ENCODE results near the gene SH3BP5L.
"Not testable (repeated sequence)": the region's sequence is repeated elsewhere in the genome, so short reads cannot be mapped to it uniquely, and the experiment has no call there.

SH3BP5L gene

GRCh38 chr1:248810000-248810726 is 15.6 kb downstream of the SH3BP5L start:
- no peak for DNase-seq (ENCODE audit: low read depth)

- DNase-seq (ENCODE audit: low read depth) = no peak
Measured at GRCh38 chr1:248808876-248809275, 16.8 kb downstream of the SH3BP5L start.

GRCh38 chr1:248807067-248807737 is 18.5 kb downstream of the SH3BP5L start:
- no peak for DNase-seq (ENCODE audit: low read depth)

GRCh38 chr1:248805876-248806275 is 19.8 kb downstream of the SH3BP5L start:
- DNase-seq (ENCODE audit: low read depth) = no peak

DNA sequence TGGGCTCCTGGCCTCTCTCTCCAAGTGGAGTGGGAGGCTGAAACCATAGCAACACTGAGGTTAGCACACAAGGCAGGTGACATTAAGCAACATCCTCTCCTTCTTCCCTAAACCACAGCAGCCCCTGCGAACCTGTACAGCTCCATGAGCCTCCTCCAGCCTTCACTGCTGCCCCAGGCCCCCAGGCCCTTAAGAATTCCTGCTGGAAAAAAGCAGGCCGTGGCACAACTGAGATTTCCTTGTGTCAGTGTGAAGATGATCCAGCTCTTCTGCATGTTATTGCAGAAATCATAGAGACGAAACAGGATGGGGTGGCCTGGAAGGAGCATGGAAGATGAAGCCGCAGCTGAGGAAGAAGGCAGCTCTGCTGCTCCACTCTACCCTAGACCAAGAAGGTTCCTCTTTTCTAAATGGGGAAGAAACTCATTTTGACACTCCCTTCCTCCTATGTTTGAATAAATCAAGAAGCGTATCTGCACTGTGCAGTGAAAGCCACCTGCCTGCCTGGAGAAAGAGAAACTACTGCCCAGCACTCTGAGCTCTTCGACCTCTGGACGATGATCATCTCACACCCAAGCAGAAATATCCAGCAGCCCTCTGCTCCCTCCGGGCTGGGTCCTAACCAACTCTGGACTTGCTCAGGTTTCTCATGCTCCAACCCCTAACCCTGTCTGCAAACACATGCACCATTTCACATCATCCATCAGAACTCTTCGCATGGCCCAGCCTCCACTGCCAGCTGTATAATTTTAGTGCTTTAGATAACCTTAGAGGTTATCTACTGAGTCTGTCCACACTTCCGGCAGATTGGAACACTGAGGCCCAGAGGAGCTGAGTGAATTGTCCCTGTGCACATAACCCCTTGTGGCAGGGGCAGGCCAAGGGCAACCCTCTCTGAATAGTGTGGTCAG is 20.7 kb downstream of the SH3BP5L start:
- DNase-seq (ENCODE audit: low read depth) = no peak

DNA sequence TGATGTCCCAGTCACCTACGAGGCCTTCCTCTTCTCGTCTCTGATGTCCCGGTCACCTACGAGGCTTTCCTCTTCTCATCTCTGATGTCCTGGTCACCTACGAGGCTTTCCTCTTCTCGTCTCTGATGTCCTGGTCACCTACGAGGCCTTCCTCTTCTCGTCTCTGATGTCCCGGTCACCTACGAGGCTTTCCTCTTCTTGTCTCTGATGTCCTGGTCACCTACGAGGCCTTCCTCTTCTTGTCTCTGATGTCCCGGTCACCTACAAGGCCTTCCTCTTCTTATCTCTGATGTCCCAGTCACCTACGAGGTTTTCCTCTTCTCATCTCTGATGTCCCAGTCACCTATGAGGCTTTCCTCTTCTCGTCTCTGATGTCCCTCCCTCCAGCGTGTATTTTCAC is 22.2 kb downstream of the SH3BP5L start:
- DNase-seq (ENCODE audit: low read depth) = not testable (repeated sequence)

GRCh38 chr1:248802454-248802853 is 23.3 kb downstream of the SH3BP5L start:
- no peak for DNase-seq (ENCODE audit: low read depth)

GRCh38 chr1:248800459-248800858 is 25.3 kb downstream of the SH3BP5L start:
- DNase-seq (ENCODE audit: low read depth) = no peak

DNA sequence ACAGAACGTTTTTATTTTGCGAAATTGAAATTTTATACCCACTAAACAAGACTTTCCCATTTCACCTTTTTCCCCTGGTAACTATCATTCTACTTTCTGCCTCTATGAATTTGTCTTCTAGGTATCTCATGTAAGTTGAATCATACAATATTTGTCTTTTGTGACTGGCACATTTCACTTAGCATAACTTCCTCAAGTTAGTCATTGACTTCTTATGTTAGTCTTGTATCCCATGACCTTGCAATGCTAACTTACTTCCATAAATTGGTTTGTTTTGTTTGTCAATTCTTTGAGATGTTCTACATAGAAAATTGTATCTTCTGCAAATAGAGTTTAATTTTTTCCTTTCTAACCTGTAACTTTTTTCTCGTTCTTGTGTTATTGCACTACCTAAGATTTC is 26.9 kb downstream of the SH3BP5L start:
- DNase-seq (ENCODE audit: low read depth) = no peak

DNA sequence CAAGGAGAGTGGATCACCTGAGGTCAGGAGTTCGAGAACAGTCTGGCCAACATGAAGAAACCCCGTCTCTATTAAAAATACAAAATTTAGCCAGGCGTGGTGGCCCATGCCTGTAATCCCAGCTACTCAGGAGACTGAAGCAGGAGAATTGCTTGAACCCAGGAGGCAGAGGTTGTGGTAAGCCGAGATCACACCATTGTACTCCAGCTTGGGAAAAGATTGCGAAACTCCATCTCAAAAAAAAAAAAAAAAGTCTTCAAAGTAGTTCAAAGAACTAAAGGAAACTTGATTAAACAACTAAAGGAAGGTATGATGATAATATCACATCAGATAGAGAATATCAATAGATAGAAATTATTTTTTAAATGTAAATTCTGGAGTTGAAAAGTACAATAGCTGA is 31.1 kb downstream of the SH3BP5L start:
- DNase-seq (ENCODE audit: low read depth) = not testable (repeated sequence)

GRCh38 chr1:248793592-248793991 is 32.1 kb downstream of the SH3BP5L start:
- DNase-seq (ENCODE audit: low read depth) = no peak

GRCh38 chr1:248792342-248792741 is 33.4 kb downstream of the SH3BP5L start:
- no peak for DNase-seq (ENCODE audit: low read depth)

DNA sequence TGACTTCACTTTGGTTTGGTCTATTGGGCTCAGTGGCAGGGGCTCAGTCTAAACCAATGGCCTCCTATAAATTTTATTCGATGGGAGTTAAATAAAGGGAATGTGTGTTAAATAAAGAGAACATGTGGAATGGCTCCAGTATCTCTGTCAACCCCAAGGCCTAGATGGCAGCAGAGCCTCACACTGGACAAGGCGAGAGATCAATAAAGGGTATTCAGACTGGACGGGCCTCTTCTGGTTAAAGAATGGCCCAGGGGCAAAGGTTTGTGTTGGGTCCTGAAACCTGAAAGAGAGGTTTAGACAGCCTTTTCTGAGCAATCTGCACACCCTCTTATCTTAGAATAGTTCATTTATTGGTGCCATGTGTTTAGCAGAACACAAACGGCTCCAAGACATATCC is 34.7 kb downstream of the SH3BP5L start:
- DNase-seq (ENCODE audit: low read depth) = no peak

- no peak for DNase-seq (ENCODE audit: low read depth)
Measured at GRCh38 chr1:248790456-248790855, 35.3 kb downstream of the SH3BP5L start.

GRCh38 chr1:248789337-248789736 is 36.4 kb downstream of the SH3BP5L start:
- not testable (repeated sequence) for DNase-seq (ENCODE audit: low read depth)

GRCh38 chr1:248788327-248788726 is 37.4 kb downstream of the SH3BP5L start:
- no peak for DNase-seq (ENCODE audit: low read depth)

GRCh38 chr1:248787430-248787829 is 38.3 kb downstream of the SH3BP5L start:
- no peak for DNase-seq (ENCODE audit: low read depth)

DNA sequence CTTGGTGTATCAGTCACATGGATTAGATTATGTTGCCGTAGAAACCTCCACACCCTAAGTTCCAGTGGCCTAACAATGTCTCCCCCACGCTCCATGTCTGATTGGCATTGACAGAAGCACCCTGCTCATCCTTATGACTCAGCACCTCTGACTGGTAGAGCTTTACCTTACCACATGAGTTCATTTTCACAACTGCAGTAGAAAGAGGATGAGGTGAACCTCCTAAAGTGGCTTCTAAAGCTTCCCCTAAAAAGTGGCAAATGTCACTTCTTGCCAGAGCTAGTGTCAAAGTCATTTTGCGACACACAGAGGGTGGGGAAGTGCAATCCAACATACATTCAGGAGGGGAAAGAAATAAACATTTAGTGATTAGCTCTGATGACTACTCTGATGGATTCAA is 39.6 kb downstream of the SH3BP5L start:
- no peak for DNase-seq (ENCODE audit: low read depth)

DNA sequence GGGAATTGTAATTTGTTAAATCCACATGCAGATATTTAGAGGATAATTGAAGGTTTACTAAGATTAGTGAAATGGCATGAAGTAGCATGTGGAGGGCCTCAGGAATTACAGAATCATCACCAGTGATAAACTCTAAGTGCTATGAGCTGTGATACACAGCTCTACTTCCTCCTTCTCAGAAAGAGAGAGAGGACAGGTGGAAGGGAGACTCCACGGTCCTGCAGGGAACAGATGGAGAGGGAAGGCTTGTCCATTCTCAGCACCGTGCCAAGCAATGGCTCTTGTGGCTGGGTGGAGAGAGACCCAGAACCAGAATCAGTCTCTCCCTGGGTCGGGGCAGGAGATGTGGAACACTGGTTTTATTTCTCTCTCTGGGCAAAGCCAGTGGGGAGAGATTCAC is 42.3 kb downstream of the SH3BP5L start:
- DNase-seq (ENCODE audit: low read depth) = no peak

DNA sequence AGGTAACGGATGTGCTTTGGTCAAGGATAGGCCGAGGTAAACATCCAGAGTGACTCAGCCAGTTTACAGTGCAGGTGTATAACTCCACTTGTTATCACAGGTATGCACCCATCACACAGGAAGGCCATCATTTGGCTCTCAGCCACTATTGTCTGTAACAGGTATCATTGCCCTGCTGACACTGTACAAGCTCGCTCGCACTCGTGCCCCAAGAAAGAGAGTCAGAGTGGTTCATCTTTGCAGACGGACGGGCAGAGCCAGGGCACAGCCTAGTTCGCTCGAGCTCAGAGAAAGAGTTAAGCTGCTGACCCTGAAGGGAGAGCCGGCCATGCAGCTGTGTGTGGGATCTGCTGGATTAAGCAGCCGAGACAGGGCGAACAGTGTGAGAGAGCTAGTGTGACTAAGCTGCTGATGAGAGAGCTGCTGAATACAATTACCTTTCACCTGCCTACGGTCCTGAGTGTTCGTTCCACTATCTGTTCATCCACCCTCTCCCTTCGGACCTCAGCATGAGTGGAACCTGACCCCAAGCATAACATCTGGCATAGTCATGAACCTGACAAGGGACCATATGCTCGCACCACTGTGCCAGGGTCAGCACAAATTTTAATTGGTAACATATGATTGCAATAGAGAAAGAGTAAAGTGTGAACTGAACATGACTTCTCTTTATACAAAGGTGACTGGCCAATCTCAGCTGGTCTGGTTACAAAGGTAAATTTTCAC is 43.1 kb downstream of the SH3BP5L start:
- no peak for DNase-seq (ENCODE audit: low read depth)

DNA sequence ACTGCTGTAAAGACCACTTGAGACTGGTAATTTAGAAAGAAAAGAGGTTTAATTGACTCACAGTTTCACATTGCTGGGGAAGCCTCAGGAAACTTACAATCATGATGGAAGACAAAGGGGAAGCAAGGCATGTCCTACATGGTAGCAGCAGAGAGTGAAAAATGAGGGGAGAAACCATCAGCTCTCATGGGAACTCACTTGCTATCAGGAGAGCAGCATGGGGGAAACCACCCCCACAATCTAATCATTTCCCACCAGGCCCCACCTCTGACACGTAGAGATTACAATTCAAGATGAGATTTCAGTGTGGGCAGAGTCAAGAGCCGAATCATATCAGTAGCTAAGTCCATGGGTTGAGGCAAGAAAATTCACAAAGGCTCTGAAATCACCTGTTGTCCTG is 46.4 kb downstream of the SH3BP5L start:
- DNase-seq (ENCODE audit: low read depth) = no peak

- DNase-seq (ENCODE audit: low read depth) = no peak
Measured at GRCh38 chr1:248778906-248779305, 46.8 kb downstream of the SH3BP5L start.
